Measurements from ENCODE around the gene JUNB. TPM values are rescaled to one million over a fixed set of nuclear protein-coding genes. Genes with fewer than 3 reads are reported as not detected.
A peak's percentile ranks its signal among the peaks of the same experiment; 100 is the strongest.

Gene JUNB
- total and polyA plus RNA-seq, 10 of the 15 experiments (the other 5 are each of a cell fraction or from before 2014, with no cell fraction given) = 0.55 to 144 (median 68.3) TPM

DNA sequence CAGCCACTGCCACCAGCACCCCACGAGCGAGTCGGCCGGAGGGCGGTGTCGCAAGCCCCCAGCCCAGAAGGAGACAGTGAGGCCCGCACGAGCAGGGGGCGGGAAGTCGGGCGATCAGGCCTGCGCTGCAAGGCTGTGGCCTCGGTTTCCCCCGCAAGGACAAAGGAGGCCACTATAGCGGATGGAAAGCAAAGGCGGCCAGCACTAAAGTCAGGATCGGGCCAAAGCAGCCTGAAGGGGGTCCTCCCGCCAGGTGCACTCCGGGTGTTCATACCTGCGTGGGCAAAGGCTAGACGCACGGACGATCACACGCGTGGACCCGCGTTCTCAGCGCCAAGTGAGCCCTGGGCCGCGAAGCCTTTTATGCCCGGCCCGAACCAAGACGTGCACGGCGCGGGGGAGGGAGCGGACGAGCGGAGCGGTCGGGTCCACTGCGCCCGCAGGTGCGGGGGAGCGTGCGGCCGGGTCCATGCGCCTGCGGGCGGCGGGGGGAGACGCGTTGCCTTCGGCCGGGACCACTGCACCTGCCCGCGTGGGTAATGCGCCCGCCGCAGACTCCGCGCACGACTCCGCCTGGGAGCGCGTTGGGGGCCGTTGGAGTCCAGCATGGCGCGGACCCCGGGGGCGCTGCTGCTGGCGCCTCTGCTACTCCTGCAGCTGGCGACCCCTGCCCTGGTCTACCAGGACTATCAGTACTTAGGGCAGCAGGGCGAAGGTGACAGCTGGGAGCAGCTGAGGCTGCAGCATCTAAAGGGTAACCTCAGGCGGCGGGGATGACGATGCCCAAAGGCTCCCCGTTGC is 10.4 kb downstream of the JUNB start, which contains the start of the genes PRDX2 and THSD8 (continued):
- TF ChIP-seq RBBP5 (conservative IDR thresholded peaks at IDR 0.05) (no peak), HDGF (IDR thresholded peaks at IDR 0.05) (peak; percentile 67; the same call in 1 of the 2 replicates), CEBPB (IDR thresholded peaks at IDR 0.05; ENCODE audit: borderline replicate concordance in 1 of 2, low read depth in 2 of 2, low read length in 2 of 2) (no peak), NR2C1 (IDR thresholded peaks at IDR 0.05) (0 out of 2 replicates have a peak, but pooled peaks have one; percentile 16), SMARCA5 (IDR thresholded peaks at IDR 0.05) (no peak), PML (IDR thresholded peaks at IDR 0.05; ENCODE audit: low read length) (peak; percentile 73; the same call in 1 of the 2 replicates), YY1 (IDR thresholded peaks at IDR 0.05; ENCODE audit: low read depth, low read length) (peak; percentile 31; the same call in 1 of the 2 replicates), POLR2AphosphoS5 (IDR thresholded peaks at IDR 0.05; ENCODE audit: low read length) (peak; percentile 99), GATAD2B (conservative IDR thresholded peaks at IDR 0.05; ENCODE audit: low read depth) (peak; percentile 92), IKZF2 (IDR thresholded peaks at IDR 0.05) (no peak), STAT3 (IDR thresholded peaks at IDR 0.05; ENCODE audit: low read depth, low read length) (no peak), SUPT20H (IDR thresholded peaks at IDR 0.05; ENCODE audit: borderline replicate concordance, control insufficient read depth, low read depth, low read length) (no peak), HCFC1 (IDR thresholded peaks at IDR 0.05; ENCODE audit: low read length) (peak; percentile 47; the same call in 1 of the 2 replicates), PAX5 (IDR thresholded peaks at IDR 0.05; ENCODE audit: borderline replicate concordance, low read depth, low read length) (peak; percentile 51; the same call in 1 of the 2 replicates), MXI1 (IDR thresholded peaks at IDR 0.05; ENCODE audit: low read depth, low read length) (no peak), PAX8 (IDR thresholded peaks at IDR 0.05) (no peak), IKZF1 (conservative IDR thresholded peaks at IDR 0.05) (peak; percentile 83), CHD2 (IDR thresholded peaks at IDR 0.05; ENCODE audit: borderline replicate concordance, low read depth, low read length) (peak; percentile 34; the same call in 1 of the 2 replicates)
- TF ChIP-seq, protein P1, sequence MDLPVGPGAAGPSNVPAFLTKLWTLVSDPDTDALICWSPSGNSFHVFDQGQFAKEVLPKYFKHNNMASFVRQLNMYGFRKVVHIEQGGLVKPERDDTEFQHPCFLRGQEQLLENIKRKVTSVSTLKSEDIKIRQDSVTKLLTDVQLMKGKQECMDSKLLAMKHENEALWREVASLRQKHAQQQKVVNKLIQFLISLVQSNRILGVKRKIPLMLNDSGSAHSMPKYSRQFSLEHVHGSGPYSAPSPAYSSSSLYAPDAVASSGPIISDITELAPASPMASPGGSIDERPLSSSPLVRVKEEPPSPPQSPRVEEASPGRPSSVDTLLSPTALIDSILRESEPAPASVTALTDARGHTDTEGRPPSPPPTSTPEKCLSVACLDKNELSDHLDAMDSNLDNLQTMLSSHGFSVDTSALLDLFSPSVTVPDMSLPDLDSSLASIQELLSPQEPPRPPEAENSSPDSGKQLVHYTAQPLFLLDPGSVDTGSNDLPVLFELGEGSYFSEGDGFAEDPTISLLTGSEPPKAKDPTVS (IDR thresholded peaks at IDR 0.05; ENCODE audit: low read depth, low read length) = no peak
- TF ChIP-seq, protein P2, sequence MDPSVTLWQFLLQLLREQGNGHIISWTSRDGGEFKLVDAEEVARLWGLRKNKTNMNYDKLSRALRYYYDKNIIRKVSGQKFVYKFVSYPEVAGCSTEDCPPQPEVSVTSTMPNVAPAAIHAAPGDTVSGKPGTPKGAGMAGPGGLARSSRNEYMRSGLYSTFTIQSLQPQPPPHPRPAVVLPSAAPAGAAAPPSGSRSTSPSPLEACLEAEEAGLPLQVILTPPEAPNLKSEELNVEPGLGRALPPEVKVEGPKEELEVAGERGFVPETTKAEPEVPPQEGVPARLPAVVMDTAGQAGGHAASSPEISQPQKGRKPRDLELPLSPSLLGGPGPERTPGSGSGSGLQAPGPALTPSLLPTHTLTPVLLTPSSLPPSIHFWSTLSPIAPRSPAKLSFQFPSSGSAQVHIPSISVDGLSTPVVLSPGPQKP (IDR thresholded peaks at IDR 0.05; ENCODE audit: low read depth, low read length) = 0 out of 2 replicates have a peak, but pooled peaks have one; percentile 18
- TF ChIP-seq, protein P3, sequence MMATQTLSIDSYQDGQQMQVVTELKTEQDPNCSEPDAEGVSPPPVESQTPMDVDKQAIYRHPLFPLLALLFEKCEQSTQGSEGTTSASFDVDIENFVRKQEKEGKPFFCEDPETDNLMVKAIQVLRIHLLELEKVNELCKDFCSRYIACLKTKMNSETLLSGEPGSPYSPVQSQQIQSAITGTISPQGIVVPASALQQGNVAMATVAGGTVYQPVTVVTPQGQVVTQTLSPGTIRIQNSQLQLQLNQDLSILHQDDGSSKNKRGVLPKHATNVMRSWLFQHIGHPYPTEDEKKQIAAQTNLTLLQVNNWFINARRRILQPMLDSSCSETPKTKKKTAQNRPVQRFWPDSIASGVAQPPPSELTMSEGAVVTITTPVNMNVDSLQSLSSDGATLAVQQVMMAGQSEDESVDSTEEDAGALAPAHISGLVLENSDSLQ (IDR thresholded peaks at IDR 0.05) = no peak
- TF ChIP-seq, protein P4, sequence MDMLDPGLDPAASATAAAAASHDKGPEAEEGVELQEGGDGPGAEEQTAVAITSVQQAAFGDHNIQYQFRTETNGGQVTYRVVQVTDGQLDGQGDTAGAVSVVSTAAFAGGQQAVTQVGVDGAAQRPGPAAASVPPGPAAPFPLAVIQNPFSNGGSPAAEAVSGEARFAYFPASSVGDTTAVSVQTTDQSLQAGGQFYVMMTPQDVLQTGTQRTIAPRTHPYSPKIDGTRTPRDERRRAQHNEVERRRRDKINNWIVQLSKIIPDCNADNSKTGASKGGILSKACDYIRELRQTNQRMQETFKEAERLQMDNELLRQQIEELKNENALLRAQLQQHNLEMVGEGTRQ (IDR thresholded peaks at IDR 0.05; ENCODE audit: borderline replicate concordance, low read depth, low read length) = no peak
- TF ChIP-seq, protein P5, sequence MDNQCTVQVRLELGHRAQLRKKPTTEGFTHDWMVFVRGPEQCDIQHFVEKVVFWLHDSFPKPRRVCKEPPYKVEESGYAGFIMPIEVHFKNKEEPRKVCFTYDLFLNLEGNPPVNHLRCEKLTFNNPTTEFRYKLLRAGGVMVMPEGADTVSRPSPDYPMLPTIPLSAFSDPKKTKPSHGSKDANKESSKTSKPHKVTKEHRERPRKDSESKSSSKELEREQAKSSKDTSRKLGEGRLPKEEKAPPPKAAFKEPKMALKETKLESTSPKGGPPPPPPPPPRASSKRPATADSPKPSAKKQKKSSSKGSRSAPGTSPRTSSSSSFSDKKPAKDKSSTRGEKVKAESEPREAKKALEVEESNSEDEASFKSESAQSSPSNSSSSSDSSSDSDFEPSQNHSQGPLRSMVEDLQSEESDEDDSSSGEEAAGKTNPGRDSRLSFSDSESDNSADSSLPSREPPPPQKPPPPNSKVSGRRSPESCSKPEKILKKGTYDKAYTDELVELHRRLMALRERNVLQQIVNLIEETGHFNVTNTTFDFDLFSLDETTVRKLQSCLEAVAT (IDR thresholded peaks at IDR 0.05) = peak; percentile 68; the same call in 1 of the 2 replicates

Data from GM12878 (cell line).